Astrocyte of the spinal cord (primary cell): ENCODE results near the gene FMN2.
A peak's percentile ranks its signal among the peaks of the same experiment; 100 is the strongest.

Source experiments
- DNase-seq: peaks from one replicate; pipeline ENCODE4 v3.0.0; 2011; ENCODE audit warnings: low read depth, low spot score
- H3K4me3 ChIP-seq: 2 replicates; pipeline ENCODE4 v1.5.1; 2011; ENCODE audit warnings: low read depth, mild to moderate bottlenecking, low read length, moderate library complexity
- CTCF ChIP-seq: IDR thresholded peaks from 2 replicates; pipeline ENCODE4 v1.5.1; 2012; ENCODE audit warnings: low read depth, mild to moderate bottlenecking, low read length, inconsistent platforms
- in situ Hi-C: cut with HindIII; loops from 2 replicates; pipeline ENCODE4 v1.10.0; 2017; ENCODE audit warnings: low sequenced_read_pairs

FMN2 gene

GRCh38 chr1:240145120-240145519, 53.4 kb downstream of the FMN2 start:
- TF ChIP-seq CTCF = no peak
- no peak for DNase-seq
- in situ Hi-C loops = no loop called here
- H3K4me3 ChIP-seq = no peak overlapping the region

- in situ Hi-C loops = no loop called here
- H3K4me3 ChIP-seq = no peak overlapping the region
- DNase-seq = no peak
- TF ChIP-seq CTCF = no peak
Measured at GRCh38 chr1:240148333-240148732, 56.6 kb downstream of the FMN2 start.

GRCh38 chr1:240149484-240150094, 57.9 kb downstream of the FMN2 start:
- TF ChIP-seq CTCF = peak; percentile 57
- in situ Hi-C loops = no loop called here
- peak; percentile 59 for DNase-seq
- H3K4me3 ChIP-seq = no peak overlapping the region

- no peak for TF ChIP-seq CTCF
- H3K4me3 ChIP-seq = no peak overlapping the region
- in situ Hi-C loops = no loop called here
- no peak for DNase-seq
Measured at GRCh38 chr1:240151136-240151735, 59.6 kb downstream of the FMN2 start.

- in situ Hi-C loops = no loop called here
- H3K4me3 ChIP-seq = no peak overlapping the region
- no peak for DNase-seq
- TF ChIP-seq CTCF = no peak
Measured at GRCh38 chr1:240152611-240153297, 61.1 kb downstream of the FMN2 start.

- in situ Hi-C loops = no loop called here
- no peak for DNase-seq
- no peak overlapping the region for H3K4me3 ChIP-seq
- TF ChIP-seq CTCF = no peak
Measured at GRCh38 chr1:240155605-240156004, 63.9 kb downstream of the FMN2 start.
